Right lobe of liver (tissue), 4 donors: ENCODE data around the gene ITGB8.

Experiments
- POLR2A ChIP-seq: fragments of 450-650 bp; IDR thresholded peaks from one replicate; pipeline ENCODE4 v1.6.1; 2017; ENCODE audit warnings: antibody characterized with exemption, mild to moderate bottlenecking
- TF ChIP-seq, protein P1 (sequence below), 4 donors: fragments of 200-600 bp in 3 of 4; fragments of 450-650 bp in 1 of 4; IDR thresholded peaks; one replicate each; pipeline versions ENCODE4 v1.5.1 to v1.8.0; 2016 to 2022; ENCODE audit warnings: antibody characterized with exemption in 4 of 4, mild to moderate bottlenecking in 2 of 4
- donor health status: DM: no; HTN: no; CAD: no.
- donor health status: DM: no; HTN: no; CAD: no.
- donor health status: DM: no; HTN: yes; CAD: no.

DNA sequence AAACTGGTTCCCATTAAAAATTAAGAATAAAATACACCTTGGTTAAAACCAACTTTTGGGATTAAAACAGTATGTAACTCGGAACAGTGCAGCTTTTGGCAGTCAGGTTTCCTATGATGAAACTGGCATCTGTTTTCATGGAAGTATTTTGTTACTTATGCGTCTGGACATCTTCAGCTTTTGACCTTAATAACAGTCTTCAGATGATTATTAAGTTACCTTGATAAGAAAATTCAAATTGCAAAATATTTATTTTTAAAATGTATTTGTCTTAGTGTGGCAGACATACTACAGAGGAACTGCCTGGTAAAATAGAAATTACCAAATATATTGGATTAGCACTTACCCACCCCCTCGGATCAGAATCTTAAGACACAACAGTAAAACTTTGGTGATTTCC lies 100.0 kb downstream of the ITGB8 start:
- TF ChIP-seq, protein P1, sequence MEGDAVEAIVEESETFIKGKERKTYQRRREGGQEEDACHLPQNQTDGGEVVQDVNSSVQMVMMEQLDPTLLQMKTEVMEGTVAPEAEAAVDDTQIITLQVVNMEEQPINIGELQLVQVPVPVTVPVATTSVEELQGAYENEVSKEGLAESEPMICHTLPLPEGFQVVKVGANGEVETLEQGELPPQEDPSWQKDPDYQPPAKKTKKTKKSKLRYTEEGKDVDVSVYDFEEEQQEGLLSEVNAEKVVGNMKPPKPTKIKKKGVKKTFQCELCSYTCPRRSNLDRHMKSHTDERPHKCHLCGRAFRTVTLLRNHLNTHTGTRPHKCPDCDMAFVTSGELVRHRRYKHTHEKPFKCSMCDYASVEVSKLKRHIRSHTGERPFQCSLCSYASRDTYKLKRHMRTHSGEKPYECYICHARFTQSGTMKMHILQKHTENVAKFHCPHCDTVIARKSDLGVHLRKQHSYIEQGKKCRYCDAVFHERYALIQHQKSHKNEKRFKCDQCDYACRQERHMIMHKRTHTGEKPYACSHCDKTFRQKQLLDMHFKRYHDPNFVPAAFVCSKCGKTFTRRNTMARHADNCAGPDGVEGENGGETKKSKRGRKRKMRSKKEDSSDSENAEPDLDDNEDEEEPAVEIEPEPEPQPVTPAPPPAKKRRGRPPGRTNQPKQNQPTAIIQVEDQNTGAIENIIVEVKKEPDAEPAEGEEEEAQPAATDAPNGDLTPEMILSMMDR (IDR thresholded peaks at IDR 0.05) = no peak
- TF ChIP-seq POLR2A = no peak
